ENCODE data around the gene SPATA20. TPM values are rescaled to one million over a fixed set of nuclear protein-coding genes. Genes with fewer than 3 reads are reported as not detected.

SPATA20 gene
- polyA plus RNA-seq, 2 of the 4 experiments (the other 2 are of a cell fraction): 34.4 to 110 TPM

DNA sequence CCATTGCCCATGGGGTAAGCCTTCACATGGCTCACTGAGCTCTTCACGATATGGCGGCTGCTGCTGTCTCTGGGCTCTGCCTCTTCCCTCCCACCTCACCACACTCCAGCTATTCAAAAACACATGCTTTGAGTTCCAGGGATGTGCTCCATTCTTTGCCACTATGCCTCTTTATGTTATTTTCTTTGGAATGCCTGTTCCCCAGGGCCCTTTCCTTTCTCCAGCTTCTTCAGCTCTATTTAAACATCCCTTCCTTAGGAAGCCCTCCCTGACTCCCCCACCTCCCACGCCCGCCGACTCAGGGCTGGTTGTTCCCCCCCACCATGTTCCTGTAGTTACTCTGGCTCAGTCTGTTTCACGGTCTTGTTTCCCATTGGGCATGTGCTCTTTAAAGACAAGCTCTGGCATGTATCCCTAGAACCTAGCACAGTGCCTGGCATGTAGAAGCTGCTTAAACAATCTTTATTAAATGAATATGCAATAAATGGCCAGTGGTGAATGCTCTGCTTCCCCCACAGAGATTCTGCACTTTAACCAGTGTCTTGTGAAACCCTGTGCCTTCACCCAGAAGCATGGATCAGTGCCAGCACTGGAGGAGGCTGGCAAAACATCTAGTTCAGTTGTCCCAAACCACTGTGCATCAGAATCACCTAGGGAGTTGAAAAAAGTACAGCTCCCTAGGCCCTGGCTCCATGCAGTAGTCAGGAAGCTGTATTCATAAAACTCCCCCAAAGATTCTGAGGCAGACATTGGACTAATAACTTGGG, 31.9 kb upstream of the SPATA20 start (continued):
- TF ChIP-seq CHD4 (IDR thresholded peaks at IDR 0.05; ENCODE audit: borderline replicate concordance): no peak
- TF ChIP-seq EHF (CRISPR knock-in tag; IDR thresholded peaks at IDR 0.05): no peak
- no peak for TF ChIP-seq RCOR1 (IDR thresholded peaks at IDR 0.05; ENCODE audit: low read depth, low read length)
- TF ChIP-seq, protein P1, sequence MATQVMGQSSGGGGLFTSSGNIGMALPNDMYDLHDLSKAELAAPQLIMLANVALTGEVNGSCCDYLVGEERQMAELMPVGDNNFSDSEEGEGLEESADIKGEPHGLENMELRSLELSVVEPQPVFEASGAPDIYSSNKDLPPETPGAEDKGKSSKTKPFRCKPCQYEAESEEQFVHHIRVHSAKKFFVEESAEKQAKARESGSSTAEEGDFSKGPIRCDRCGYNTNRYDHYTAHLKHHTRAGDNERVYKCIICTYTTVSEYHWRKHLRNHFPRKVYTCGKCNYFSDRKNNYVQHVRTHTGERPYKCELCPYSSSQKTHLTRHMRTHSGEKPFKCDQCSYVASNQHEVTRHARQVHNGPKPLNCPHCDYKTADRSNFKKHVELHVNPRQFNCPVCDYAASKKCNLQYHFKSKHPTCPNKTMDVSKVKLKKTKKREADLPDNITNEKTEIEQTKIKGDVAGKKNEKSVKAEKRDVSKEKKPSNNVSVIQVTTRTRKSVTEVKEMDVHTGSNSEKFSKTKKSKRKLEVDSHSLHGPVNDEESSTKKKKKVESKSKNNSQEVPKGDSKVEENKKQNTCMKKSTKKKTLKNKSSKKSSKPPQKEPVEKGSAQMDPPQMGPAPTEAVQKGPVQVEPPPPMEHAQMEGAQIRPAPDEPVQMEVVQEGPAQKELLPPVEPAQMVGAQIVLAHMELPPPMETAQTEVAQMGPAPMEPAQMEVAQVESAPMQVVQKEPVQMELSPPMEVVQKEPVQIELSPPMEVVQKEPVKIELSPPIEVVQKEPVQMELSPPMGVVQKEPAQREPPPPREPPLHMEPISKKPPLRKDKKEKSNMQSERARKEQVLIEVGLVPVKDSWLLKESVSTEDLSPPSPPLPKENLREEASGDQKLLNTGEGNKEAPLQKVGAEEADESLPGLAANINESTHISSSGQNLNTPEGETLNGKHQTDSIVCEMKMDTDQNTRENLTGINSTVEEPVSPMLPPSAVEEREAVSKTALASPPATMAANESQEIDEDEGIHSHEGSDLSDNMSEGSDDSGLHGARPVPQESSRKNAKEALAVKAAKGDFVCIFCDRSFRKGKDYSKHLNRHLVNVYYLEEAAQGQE (IDR thresholded peaks at IDR 0.05): no peak
- TF ChIP-seq PBX3 (IDR thresholded peaks at IDR 0.05): no peak
- no peak for TF ChIP-seq POLR2A (IDR thresholded peaks at IDR 0.05; ENCODE audit: low read length)
- no peak for TF ChIP-seq USF2 (IDR thresholded peaks at IDR 0.05)
- no peak for TF ChIP-seq E2F6 (IDR thresholded peaks at IDR 0.05; ENCODE audit: borderline replicate concordance, low read depth)

GRCh38 chr17:50517011-50517410, 30.0 kb upstream of the SPATA20 start:
- POLR2A ChIA-PET: no interaction called here
- no peak for FAIRE-seq
- 83% methylated on average over 4 of the region's 4 CpGs for WGBS (ENCODE audit: missing lambda C conversion rate)
- no peak for DNase-seq (ENCODE audit: low read depth in 1 of 2, low spot score in 1 of 2)
- Histone ChIP-seq H3K4me1 (peaks cover 9% of the 10 kb centered on the region; the same call in 1 of the 3 replicates), H3K9me3 (no peaks in the 10 kb centered on the region), H3K4me2 (no peak overlapping the region), H3K27ac (no peak overlapping the region), H3K4me3 (no peak overlapping the region)
- CTCF ChIA-PET: interaction anchor here (1.0 to 4.4 kb wide), 7 partner anchors 10 to 336 kb away, joined by 3 to 28 read pairs (median 4); no protein-coding TSS in a partner anchor
- ATAC-seq: 0 out of 6 replicates have a peak, but pooled peaks of 1 of the 2 experiments have one; percentile 13
- no peak for TF ChIP-seq RAD21 (conservative IDR thresholded peaks at IDR 0.05 in 1 of 2, IDR thresholded peaks at IDR 0.05 in 1 of 2)
- TF ChIP-seq JUNB (IDR thresholded peaks at IDR 0.05): no peak
- TF ChIP-seq CHD2 (IDR thresholded peaks at IDR 0.05; ENCODE audit: low read length, partially characterized antibody): no peak
- TF ChIP-seq EP300 (IDR thresholded peaks at IDR 0.05): no peak
- TF ChIP-seq CBX2 (IDR thresholded peaks at IDR 0.05; ENCODE audit: borderline replicate concordance, low read depth): no peak
- no peak for TF ChIP-seq MAFK (IDR thresholded peaks at IDR 0.05; ENCODE audit: partially characterized antibody)
- TF ChIP-seq, protein P1 (IDR thresholded peaks at IDR 0.05): no peak
- no peak for TF ChIP-seq HDAC2 (IDR thresholded peaks at IDR 0.05)
- TF ChIP-seq ZC3H11A (IDR thresholded peaks at IDR 0.05): no peak
- no peak for TF ChIP-seq KDM1A (IDR thresholded peaks at IDR 0.05; ENCODE audit: low read depth)
- TF ChIP-seq RFX5 (IDR thresholded peaks at IDR 0.05): no peak
- TF ChIP-seq FOSL2 (IDR thresholded peaks at IDR 0.05): no peak
- TF ChIP-seq FOSL2 (CRISPR knock-in tag; IDR thresholded peaks at IDR 0.05): no peak
- no peak for TF ChIP-seq CEBPB (IDR thresholded peaks at IDR 0.05)
- TF ChIP-seq SMC3 (IDR thresholded peaks at IDR 0.05): no peak
- TF ChIP-seq CHD4 (IDR thresholded peaks at IDR 0.05; ENCODE audit: borderline replicate concordance): no peak
- TF ChIP-seq JUN (IDR thresholded peaks at IDR 0.05): no peak
- TF ChIP-seq PBX3 (IDR thresholded peaks at IDR 0.05): no peak

All from A549 (cell line).